SK-N-SH (cell line): ENCODE measurements around the gene TIAM2. TPM values are rescaled to one million over a fixed set of nuclear protein-coding genes. Genes with fewer than 3 reads are reported as not detected.

Experiments used
- CTCF ChIA-PET: fragments of 300-600, 350-600 bp; formaldehyde crosslinking; extraction: SDS; loops from one replicate; lab custom pipeline; 2021; lab: Yijun Ruan, JAX
- POLR2A ChIA-PET: fragments of 350-600 bp; sonication (Branson Sonifier 250); formaldehyde crosslinking; extraction: SDS; loops from one replicate; lab custom pipeline; 2020; ENCODE audit warnings: antibody characterized with exemption, inconsistent platforms; lab: Yijun Ruan, JAX
- DNase-seq: peaks from one replicate; pipeline ENCODE4 v3.0.0; 2012
- H2AFZ ChIP-seq: fragments of 200-600 bp; sonication (generic); 2 replicates; pipeline ENCODE4 v1.8.1; 2016; ENCODE audit warnings: antibody characterized with exemption, mild to moderate bottlenecking, low read depth
- H3F3A ChIP-seq: fragments of 200-600 bp; sonication (generic); replicated peaks from 2 replicates; pipeline ENCODE3; 2016; ENCODE audit warnings: antibody characterized with exemption, mild to moderate bottlenecking; ENCODE audit not compliant: insufficient read depth
- H3K27ac ChIP-seq, 2 experiments: fragments of 200-500 bp in 1 of 2; fragments of 200-600 bp in 1 of 2; sonication (Bioruptor generic) in 1 of 2; sonication (generic), shearing (Covaris generic) in 1 of 2; 2 replicates each; pipeline versions ENCODE4 v1.5.1 to v1.6.1; 2014 to 2016; ENCODE audit warnings: low read depth in 2 of 2, inconsistent platforms in 1 of 2, low read length in 1 of 2, mild to moderate bottlenecking in 1 of 2, mixed read lengths in 1 of 2
- H3K27me3 ChIP-seq: fragments of 200-600 bp; sonication (generic), shearing (Covaris generic); 2 replicates; pipeline ENCODE4 v1.6.1; 2016; ENCODE audit warnings: mixed run types; ENCODE audit not compliant: insufficient read depth
- H3K36me3 ChIP-seq, 2 experiments: fragments of 200-500 bp in 1 of 2; fragments of 200-600 bp in 1 of 2; sonication (Bioruptor generic) in 1 of 2; sonication (generic) in 1 of 2; replicated peaks in 1 of 2; 2 replicates each; pipeline versions ENCODE3 to v1.5.1; 2014 to 2016; ENCODE audit warnings: low read length in 1 of 2, mild to moderate bottlenecking in 1 of 2; ENCODE audit not compliant: insufficient read depth in 2 of 2, control insufficient read depth in 1 of 2
- H3K4me1 ChIP-seq, 2 experiments: fragments of 200-500 bp in 1 of 2; fragments of 200-600 bp in 1 of 2; sonication (Bioruptor generic) in 1 of 2; sonication (generic), shearing (Covaris generic) in 1 of 2; 2 replicates each; pipeline versions ENCODE4 v1.5.1 to v1.6.1; 2014 to 2016; ENCODE audit warnings: low read depth in 1 of 2, low read length in 1 of 2, mixed run types in 1 of 2; ENCODE audit not compliant: insufficient read depth in 2 of 2, control insufficient read depth in 1 of 2
- H3K4me2 ChIP-seq: fragments of 200-600 bp; sonication (generic), shearing (Covaris generic); 2 replicates; pipeline ENCODE4 v1.6.1; 2017; ENCODE audit warnings: mixed run types
- H3K4me3 ChIP-seq, 2 experiments: fragments of 200-500 bp in 1 of 2; fragments of 200-600 bp in 1 of 2; sonication (Bioruptor generic) in 1 of 2; sonication (generic), shearing (Covaris generic) in 1 of 2; 2 replicates each; pipeline versions ENCODE4 v1.5.1 to v1.8.1; 2014 to 2016; ENCODE audit warnings: low read depth in 2 of 2, inconsistent platforms in 1 of 2, low read length in 1 of 2, mild to moderate bottlenecking in 1 of 2, mixed read lengths in 1 of 2, moderate library complexity in 1 of 2
- H3K79me2 ChIP-seq: fragments of 200-600 bp; sonication (generic); 2 replicates; pipeline ENCODE4 v1.8.1; 2017; ENCODE audit warnings: mild to moderate bottlenecking; ENCODE audit not compliant: insufficient read depth
- H3K9ac ChIP-seq: fragments of 200-600 bp; sonication (generic); 2 replicates; pipeline ENCODE4 v1.6.1; 2017; ENCODE audit warnings: mixed run types
- H3K9me2 ChIP-seq: fragments of 200-600 bp; sonication (generic); 2 replicates; pipeline ENCODE4 v1.6.1; 2017; ENCODE audit warnings: mixed run types
- H3K9me3 ChIP-seq: fragments of 200-600 bp; sonication (generic); 2 replicates; pipeline ENCODE4 v1.6.1; 2017; ENCODE audit warnings: mixed run types, mild to moderate bottlenecking, moderate library complexity
- H4K20me1 ChIP-seq: fragments of 200-600 bp; sonication (generic); 2 replicates; pipeline ENCODE4 v1.6.1; 2017; ENCODE audit warnings: mild to moderate bottlenecking, mixed run types; ENCODE audit not compliant: insufficient read depth
- CHD2 ChIP-seq: fragments of 150-350 bp; IDR thresholded peaks from 2 replicates; pipeline ENCODE4 v1.6.1; 2018; ENCODE audit warnings: low read length; ENCODE audit not compliant: partially characterized antibody
- ELF1 ChIP-seq: IDR thresholded peaks from 2 replicates; pipeline ENCODE4 v1.4.0; 2012
- RFX5 ChIP-seq: IDR thresholded peaks from 2 replicates; pipeline ENCODE4 v1.6.1; 2012; ENCODE audit warnings: mild to moderate bottlenecking, improper control_type of control experiment, low read length
- RXRA ChIP-seq: IDR thresholded peaks from 2 replicates; pipeline ENCODE4 v1.4.0; 2012; ENCODE audit warnings: low read depth, mild to moderate bottlenecking, borderline replicate concordance
- YY1 ChIP-seq: IDR thresholded peaks from 2 replicates; pipeline ENCODE4 v1.4.0; 2012; ENCODE audit warnings: low read depth, mild to moderate bottlenecking
- WGBS: methylation state at CpG from one replicate; pipeline ENCODE4 v1.1.6; 2017; ENCODE audit warnings: low lambda C conversion rate; 5-methylcytosine and 5-hydroxymethylcytosine counted together
- polyA plus RNA-seq, 3 experiments: library from polyadenylated mRNA; depleted of rRNA; stranded (reverse); fragments of >200 nt; gene quantifications; 2 replicates each; pipeline ENCODE4 v1.2.3, GENCODE V29; 2012
- TF ChIP-seq, protein P1 (sequence below): fragments of 200-600 bp; sonication (generic); IDR thresholded peaks from 2 replicates; pipeline ENCODE4 v1.6.1; 2017; ENCODE audit warnings: antibody characterized with exemption, mild to moderate bottlenecking, moderate library complexity
- TF ChIP-seq, protein P2 (sequence below): IDR thresholded peaks from 2 replicates; pipeline ENCODE4 v1.6.1; 2012; ENCODE audit warnings: mild to moderate bottlenecking, low read depth, low read length, moderate library complexity

Gene TIAM2
- polyA plus RNA-seq, 1 of the 3 experiments (the other 2 are of a cell fraction) = 13.6 TPM

GRCh38 chr6:154980273-154981078, 14.6 kb upstream of the TIAM2 start (continued):
- TF ChIP-seq YY1 = no peak
- TF ChIP-seq, all 33 proteins: peak for 0

DNA sequence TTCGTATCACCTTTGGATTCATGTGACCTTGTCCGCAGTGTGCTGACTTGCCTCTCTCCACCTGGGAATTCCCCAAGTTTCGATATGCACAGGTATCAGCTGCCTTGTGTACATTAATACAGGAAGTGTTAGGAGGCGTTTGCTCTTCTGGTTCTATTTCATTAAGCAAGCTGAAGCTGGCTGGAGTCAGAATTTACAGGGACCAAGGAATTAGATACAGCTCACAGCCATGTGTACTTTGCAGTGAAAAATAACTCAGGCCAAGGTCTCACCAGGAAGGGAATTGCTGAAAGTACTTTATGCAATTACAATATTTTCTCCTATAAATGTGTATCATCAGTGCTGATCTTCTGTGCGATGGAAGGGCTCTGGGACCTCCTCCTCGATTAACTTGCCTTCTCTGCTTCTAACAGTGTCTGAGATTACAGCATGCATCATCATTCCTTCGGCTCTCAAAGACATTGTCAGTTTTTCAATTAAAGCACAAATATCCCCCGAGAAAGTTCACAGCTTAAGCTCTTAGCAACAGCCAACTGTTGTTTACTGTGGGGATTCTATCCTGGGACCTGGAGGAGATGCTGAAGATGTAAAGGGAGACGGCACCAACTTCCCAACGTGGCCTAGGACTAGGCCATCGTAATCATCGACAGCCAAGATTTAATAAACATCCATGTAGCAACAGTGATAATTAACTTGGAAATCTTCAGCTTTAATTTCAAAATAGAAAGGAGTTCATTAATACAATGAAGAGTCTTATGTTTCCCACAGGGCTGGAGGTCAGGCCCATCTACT, 13.8 kb upstream of the TIAM2 start:
- H3K9ac ChIP-seq = no peak overlapping the region
- no peaks in the 10 kb centered on the region for H3K79me2 ChIP-seq
- DNase-seq = no peak
- H3K27me3 ChIP-seq = no peaks in the 10 kb centered on the region
- TF ChIP-seq RXRA (no peak), CHD2 (no peak), RFX5 (no peak), ELF1 (no peak)
- TF ChIP-seq, protein P1, sequence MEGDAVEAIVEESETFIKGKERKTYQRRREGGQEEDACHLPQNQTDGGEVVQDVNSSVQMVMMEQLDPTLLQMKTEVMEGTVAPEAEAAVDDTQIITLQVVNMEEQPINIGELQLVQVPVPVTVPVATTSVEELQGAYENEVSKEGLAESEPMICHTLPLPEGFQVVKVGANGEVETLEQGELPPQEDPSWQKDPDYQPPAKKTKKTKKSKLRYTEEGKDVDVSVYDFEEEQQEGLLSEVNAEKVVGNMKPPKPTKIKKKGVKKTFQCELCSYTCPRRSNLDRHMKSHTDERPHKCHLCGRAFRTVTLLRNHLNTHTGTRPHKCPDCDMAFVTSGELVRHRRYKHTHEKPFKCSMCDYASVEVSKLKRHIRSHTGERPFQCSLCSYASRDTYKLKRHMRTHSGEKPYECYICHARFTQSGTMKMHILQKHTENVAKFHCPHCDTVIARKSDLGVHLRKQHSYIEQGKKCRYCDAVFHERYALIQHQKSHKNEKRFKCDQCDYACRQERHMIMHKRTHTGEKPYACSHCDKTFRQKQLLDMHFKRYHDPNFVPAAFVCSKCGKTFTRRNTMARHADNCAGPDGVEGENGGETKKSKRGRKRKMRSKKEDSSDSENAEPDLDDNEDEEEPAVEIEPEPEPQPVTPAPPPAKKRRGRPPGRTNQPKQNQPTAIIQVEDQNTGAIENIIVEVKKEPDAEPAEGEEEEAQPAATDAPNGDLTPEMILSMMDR = no peak
- TF ChIP-seq, protein P2, sequence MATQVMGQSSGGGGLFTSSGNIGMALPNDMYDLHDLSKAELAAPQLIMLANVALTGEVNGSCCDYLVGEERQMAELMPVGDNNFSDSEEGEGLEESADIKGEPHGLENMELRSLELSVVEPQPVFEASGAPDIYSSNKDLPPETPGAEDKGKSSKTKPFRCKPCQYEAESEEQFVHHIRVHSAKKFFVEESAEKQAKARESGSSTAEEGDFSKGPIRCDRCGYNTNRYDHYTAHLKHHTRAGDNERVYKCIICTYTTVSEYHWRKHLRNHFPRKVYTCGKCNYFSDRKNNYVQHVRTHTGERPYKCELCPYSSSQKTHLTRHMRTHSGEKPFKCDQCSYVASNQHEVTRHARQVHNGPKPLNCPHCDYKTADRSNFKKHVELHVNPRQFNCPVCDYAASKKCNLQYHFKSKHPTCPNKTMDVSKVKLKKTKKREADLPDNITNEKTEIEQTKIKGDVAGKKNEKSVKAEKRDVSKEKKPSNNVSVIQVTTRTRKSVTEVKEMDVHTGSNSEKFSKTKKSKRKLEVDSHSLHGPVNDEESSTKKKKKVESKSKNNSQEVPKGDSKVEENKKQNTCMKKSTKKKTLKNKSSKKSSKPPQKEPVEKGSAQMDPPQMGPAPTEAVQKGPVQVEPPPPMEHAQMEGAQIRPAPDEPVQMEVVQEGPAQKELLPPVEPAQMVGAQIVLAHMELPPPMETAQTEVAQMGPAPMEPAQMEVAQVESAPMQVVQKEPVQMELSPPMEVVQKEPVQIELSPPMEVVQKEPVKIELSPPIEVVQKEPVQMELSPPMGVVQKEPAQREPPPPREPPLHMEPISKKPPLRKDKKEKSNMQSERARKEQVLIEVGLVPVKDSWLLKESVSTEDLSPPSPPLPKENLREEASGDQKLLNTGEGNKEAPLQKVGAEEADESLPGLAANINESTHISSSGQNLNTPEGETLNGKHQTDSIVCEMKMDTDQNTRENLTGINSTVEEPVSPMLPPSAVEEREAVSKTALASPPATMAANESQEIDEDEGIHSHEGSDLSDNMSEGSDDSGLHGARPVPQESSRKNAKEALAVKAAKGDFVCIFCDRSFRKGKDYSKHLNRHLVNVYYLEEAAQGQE = no peak
- ChIA-PET POLR2A (no interaction called here), CTCF (no interaction called here)
- no peaks in the 10 kb centered on the region for H3K9me3 ChIP-seq
- H3K36me3 ChIP-seq = no peaks in the 10 kb centered on the region
- H3K4me1 ChIP-seq = no peaks in the 10 kb centered on the region
- H3K9me2 ChIP-seq = no peaks in the 10 kb centered on the region
- H2AFZ ChIP-seq = no peak overlapping the region
- no peak overlapping the region for H3K27ac ChIP-seq
- no peaks in the 10 kb centered on the region for H3F3A ChIP-seq
- no peak overlapping the region for H3K4me3 ChIP-seq
- H4K20me1 ChIP-seq = no peaks in the 10 kb centered on the region
- no peak overlapping the region for H3K4me2 ChIP-seq
- 85% methylated on average over 12 of the region's 12 CpGs for WGBS
